HEK293T (cell line): Measurements from ENCODE around the gene P3H3.

Experiments used
- CTCF ChIA-PET: fragments of 350-600 bp; formaldehyde crosslinking; extraction: SDS; loops from one replicate; lab custom pipeline; 2021; ENCODE audit warnings: antibody characterized with exemption, inconsistent platforms; lab: Yijun Ruan, JAX
- POLR2A ChIA-PET: fragments of 350-600 bp; formaldehyde crosslinking; extraction: SDS; loops from one replicate; lab custom pipeline; 2020; ENCODE audit warnings: antibody characterized with exemption, inconsistent platforms; lab: Yijun Ruan, JAX
- DNase-seq: peaks from one replicate; pipeline ENCODE4 v3.0.0; 2012; ENCODE audit warnings: mixed read lengths; ENCODE audit errors: extremely low spot score
- ARNT ChIP-seq: fragments of 450-650 bp; IDR thresholded peaks from 2 replicates; pipeline ENCODE4 v1.6.1; 2017; ENCODE audit warnings: mild to moderate bottlenecking
- BHLHE40 ChIP-seq: fragments of 450-650 bp; IDR thresholded peaks from 2 replicates; pipeline ENCODE4 v1.6.1; 2016; ENCODE audit warnings: mild to moderate bottlenecking, moderate library complexity, borderline replicate concordance
- CTBP1 ChIP-seq: fragments of 450-650 bp; IDR thresholded peaks from 2 replicates; pipeline ENCODE4 v1.6.1; 2016; ENCODE audit warnings: borderline replicate concordance
- ELF4 ChIP-seq: fragments of 450-650 bp; IDR thresholded peaks from 2 replicates; pipeline ENCODE4 v1.6.1; 2017; ENCODE audit warnings: antibody characterized with exemption
- FOXA1 ChIP-seq: fragments of 450-650 bp; IDR thresholded peaks from 2 replicates; pipeline ENCODE4 v1.6.1; 2016; ENCODE audit warnings: mild to moderate bottlenecking
- FOXK2 ChIP-seq: fragments of 450-650 bp; IDR thresholded peaks from 2 replicates; pipeline ENCODE4 v1.6.1; 2016; ENCODE audit warnings: mild to moderate bottlenecking
- FOXM1 ChIP-seq: fragments of 450-650 bp; IDR thresholded peaks from 2 replicates; pipeline ENCODE4 v1.6.1; 2017; ENCODE audit warnings: mild to moderate bottlenecking, borderline replicate concordance
- HDGF ChIP-seq: fragments of 450-650 bp; IDR thresholded peaks from 2 replicates; pipeline ENCODE4 v1.6.1; 2017; ENCODE audit warnings: antibody characterized with exemption, borderline replicate concordance
- L3MBTL2 ChIP-seq: fragments of 450-650 bp; conservative IDR thresholded peaks from 2 replicates; pipeline ENCODE4 v1.6.1; 2016; ENCODE audit warnings: mild to moderate bottlenecking
- LEF1 ChIP-seq: fragments of 450-650 bp; IDR thresholded peaks from 2 replicates; pipeline ENCODE4 v1.6.1; 2017; ENCODE audit warnings: mild to moderate bottlenecking, borderline replicate concordance
- NFRKB ChIP-seq: fragments of 450-650 bp; IDR thresholded peaks from 2 replicates; pipeline ENCODE4 v1.6.1; 2016; ENCODE audit warnings: mild to moderate bottlenecking, moderate library complexity
- PKNOX1 ChIP-seq: fragments of 450-650 bp; IDR thresholded peaks from 2 replicates; pipeline ENCODE4 v1.6.1; 2016
- SP1 ChIP-seq: fragments of 450-650 bp; IDR thresholded peaks from 2 replicates; pipeline ENCODE4 v1.6.1; 2017
- SUZ12 ChIP-seq: fragments of 450-650 bp; IDR thresholded peaks from 2 replicates; pipeline ENCODE4 v1.6.1; 2016; ENCODE audit warnings: mild to moderate bottlenecking
- TARDBP ChIP-seq: fragments of 450-650 bp; IDR thresholded peaks from 2 replicates; pipeline ENCODE4 v1.6.1; 2016
- ZNF384 ChIP-seq: fragments of 450-650 bp; IDR thresholded peaks from 2 replicates; pipeline ENCODE4 v1.6.1; 2016

P3H3 gene

GRCh38 chr12:6851921-6852650 is 23.9 kb downstream of the P3H3 start, which contains the start of gene USP5:
Gene USP5 (plus strand): TSS chr12:6852150. CDS start chr12:6852180, 30 bp downstream.
- ChIA-PET POLR2A (interaction anchor here (0.5 to 5.5 kb wide), 37 partner anchors 9 to 381 kb away, joined by 3 to 214 read pairs (median 5); partner anchors contain the start of genes C12orf57, COPS7A, GNB3 and GPR162), CTCF (interaction anchor here (0.7 to 3.9 kb wide), 11 partner anchors 16 to 238 kb away, joined by 3 to 28 read pairs (median 4); partner anchors contain the start of genes MLF2, RNU7-1 and SPSB2)
- peak; percentile 98 for TF ChIP-seq PKNOX1
- no peak for TF ChIP-seq NFRKB
- no peak for TF ChIP-seq FOXM1
- TF ChIP-seq L3MBTL2, result peak; percentile 83
- peak; percentile 100 for TF ChIP-seq ELF4
- TF ChIP-seq HDGF, result 0 out of 2 replicates have a peak, but pooled peaks have one; percentile 45
- no peak for TF ChIP-seq LEF1
- peak; percentile 99 for TF ChIP-seq SUZ12
- DNase-seq, result peak; percentile 94

DNA sequence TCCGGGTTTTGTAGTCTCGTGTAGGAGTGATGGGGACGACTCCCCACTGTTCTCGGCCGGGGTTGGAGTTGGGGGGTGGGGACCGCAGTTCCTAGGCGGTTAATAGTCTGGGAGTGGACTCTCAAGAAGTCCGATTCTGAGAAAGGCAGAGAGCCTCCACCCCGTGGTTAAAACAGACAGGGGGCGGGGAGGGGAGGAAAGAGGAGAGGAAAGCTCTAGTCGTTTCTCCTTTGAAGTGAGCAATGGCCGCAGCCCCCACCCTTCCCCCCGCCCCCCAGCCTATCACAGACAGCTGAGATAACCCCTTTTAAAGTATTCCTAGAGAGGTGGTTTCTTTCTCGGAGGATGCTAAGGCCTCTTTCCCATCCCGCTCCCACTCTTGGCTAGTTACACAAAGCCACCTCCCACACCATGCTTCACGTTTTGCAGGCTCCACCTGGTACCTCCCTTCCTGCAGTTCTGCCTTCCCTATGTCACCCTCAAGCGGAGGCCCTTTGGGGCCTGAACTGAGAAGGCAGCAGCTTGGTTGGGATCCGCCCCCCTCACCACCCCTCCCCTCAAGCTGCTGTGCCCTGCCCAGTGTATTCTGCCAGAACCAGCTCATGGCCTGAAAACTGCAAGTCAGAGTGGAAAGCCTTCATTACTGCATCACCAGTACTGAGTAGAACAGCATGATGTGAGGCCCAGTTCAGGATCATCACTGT is 24.6 kb downstream of the P3H3 start:
- DNase-seq, result no peak
- CTCF ChIA-PET, result interaction anchor here (0.7 to 3.9 kb wide), 7 partner anchors 16 to 239 kb away, joined by 3 to 28 read pairs (median 4); partner anchors contain the start of genes RNU7-1 and SPSB2
- no peak for TF ChIP-seq LEF1
- POLR2A ChIA-PET, result interaction anchor here (0.5 to 5.5 kb wide), 19 partner anchors 9 to 239 kb away, joined by 3 to 214 read pairs (median 9); partner anchors contain the start of genes C12orf57, COPS7A, GNB3 and GPR162

GRCh38 chr12:6853626-6854025 is 25.4 kb downstream of the P3H3 start:
- ChIA-PET POLR2A (interaction anchor here (2.9 to 5.5 kb wide), 6 partner anchors 15 to 130 kb away, joined by 15 to 214 read pairs (median 44); partner anchors contain the start of genes C12orf57, COPS7A, MLF2 and P3H3), CTCF (interaction anchor here (1.1 to 3.9 kb wide), 4 partner anchors 16 to 239 kb away, joined by 3 to 28 read pairs (median 15); partner anchors contain the start of gene SPSB2)

GRCh38 chr12:6854036-6854435 is 25.8 kb downstream of the P3H3 start:
- DNase-seq, result no peak
- ChIA-PET CTCF (interaction anchor here (0.6 to 3.1 kb wide), 4 partner anchors 15 to 297 kb away, joined by 3 to 28 read pairs (median 4); partner anchors contain the start of gene SPSB2), POLR2A (interaction anchor here (4.0 to 5.5 kb wide), 2 partner anchors 15 to 102 kb away, joined by 51 to 214 read pairs; partner anchors contain the start of genes MLF2, SPSB2 and TPI1)
- no peak for TF ChIP-seq L3MBTL2
- no peak for TF ChIP-seq BHLHE40
- no peak for TF ChIP-seq SP1
- TF ChIP-seq NFRKB, result no peak
- TF ChIP-seq PKNOX1, result no peak
- TF ChIP-seq CTBP1, result no peak
- no peak for TF ChIP-seq SUZ12
- TF ChIP-seq TARDBP, result no peak
- no peak for TF ChIP-seq HDGF
- no peak for TF ChIP-seq FOXA1
- TF ChIP-seq ELF4, result no peak
- TF ChIP-seq ZNF384, result no peak
- TF ChIP-seq FOXM1, result no peak
- TF ChIP-seq LEF1, result no peak
- no peak for TF ChIP-seq ARNT
- TF ChIP-seq FOXK2, result no peak

More at GRCh38 chr12:6853626-6854025, 25.4 kb downstream of the P3H3 start:
- TF ChIP-seq PKNOX1 (no peak), ARNT (no peak), FOXA1 (no peak), BHLHE40 (no peak), HDGF (no peak), FOXM1 (no peak), LEF1 (no peak)
- DNase-seq, result no peak

- no peak for TF ChIP-seq ELF4
- no peak for TF ChIP-seq FOXK2
- TF ChIP-seq SUZ12, result no peak
- no peak for TF ChIP-seq ARNT
- no peak for TF ChIP-seq FOXA1
- no peak for TF ChIP-seq ZNF384
- no peak for TF ChIP-seq NFRKB
- no peak for TF ChIP-seq FOXM1
- TF ChIP-seq CTBP1, result no peak
- TF ChIP-seq HDGF, result no peak
- TF ChIP-seq LEF1, result no peak
- no peak for TF ChIP-seq TARDBP
- TF ChIP-seq L3MBTL2, result no peak
- no peak for TF ChIP-seq SP1
- TF ChIP-seq PKNOX1, result no peak
- no peak for TF ChIP-seq BHLHE40
- ChIA-PET POLR2A (interaction anchor here (5.5 kb wide), 1 partner anchor 13 kb away, joined by 214 read pairs; the partner anchor contains the start of genes SPSB2 and TPI1), CTCF (interaction anchor here (0.6 to 0.9 kb wide), 2 partner anchors 14 to 17 kb away, joined by 3 to 4 read pairs; partner anchors contain the start of gene SPSB2)
- DNase-seq, result no peak
Measured at GRCh38 chr12:6855322-6855721, 27.1 kb downstream of the P3H3 start.
